Memory B cell (primary cell): ENCODE data around the gene EXOSC9.
A peak's percentile ranks its signal among the peaks of the same experiment; 100 is the strongest.

Source experiments
- ATAC-seq: fragments of 150-1000 bp; cut with Tn5 transposase; 2 replicates; pipeline ENCODE4 v1.10.0; 2021; ENCODE audit warnings: low read depth, mild to moderate bottlenecking, moderate library complexity
- DNase-seq, 2 donors: peaks; one replicate each; pipeline ENCODE4 v3.0.0; 2022; ENCODE audit warnings: low spot score in 2 of 2
- H3K27ac Mint-ChIP-seq: one replicate; pipeline ENCODE4 v1.8.0; 2022; ENCODE audit warnings: mild to moderate bottlenecking, moderate library complexity, mixed read lengths
- H3K27me3 Mint-ChIP-seq: one replicate; pipeline ENCODE4 v1.8.0; 2022; ENCODE audit warnings: mixed read lengths
- H3K36me3 Mint-ChIP-seq: one replicate; pipeline ENCODE4 v1.8.0; 2022; ENCODE audit warnings: mild to moderate bottlenecking, mixed read lengths
- H3K4me1 Mint-ChIP-seq: one replicate; pipeline ENCODE4 v1.8.0; 2022; ENCODE audit warnings: mixed read lengths
- H3K4me3 Mint-ChIP-seq: one replicate; pipeline ENCODE4 v1.8.0; 2022; ENCODE audit warnings: mild to moderate bottlenecking, moderate library complexity, mixed read lengths
- H3K9me3 Mint-ChIP-seq: one replicate; pipeline ENCODE4 v1.8.0; 2022; ENCODE audit warnings: mixed read lengths

The EXOSC9 gene

DNA sequence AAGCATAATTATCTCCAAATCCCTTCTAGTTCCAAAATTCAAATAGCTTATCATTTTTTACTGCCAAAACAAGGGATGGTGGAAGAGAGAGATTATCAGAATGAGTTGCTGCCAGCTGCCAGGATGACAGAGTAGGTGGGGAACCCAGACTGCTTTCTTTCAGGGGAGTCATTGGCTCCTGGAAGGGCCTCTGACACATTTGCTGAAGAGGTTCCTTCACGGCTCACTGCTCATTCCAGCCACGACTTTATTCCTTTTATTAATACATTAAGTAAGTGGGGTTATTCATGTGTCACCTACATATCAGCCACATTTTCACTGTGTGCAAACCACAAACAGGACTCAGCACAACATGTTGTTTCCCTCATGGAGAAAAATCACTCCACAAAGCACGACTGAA is 23.5 kb upstream of the EXOSC9 start:
- ATAC-seq (no peak), DNase-seq (no peak)
- Mint-ChIP-seq H3K36me3 (no peaks in the 10 kb centered on the region), H3K27ac (no peak overlapping the region), H3K4me3 (no peak overlapping the region), H3K9me3 (no peaks in the 10 kb centered on the region), H3K4me1 (no peaks in the 10 kb centered on the region), H3K27me3 (peaks cover 8% of the 10 kb centered on the region)

DNA sequence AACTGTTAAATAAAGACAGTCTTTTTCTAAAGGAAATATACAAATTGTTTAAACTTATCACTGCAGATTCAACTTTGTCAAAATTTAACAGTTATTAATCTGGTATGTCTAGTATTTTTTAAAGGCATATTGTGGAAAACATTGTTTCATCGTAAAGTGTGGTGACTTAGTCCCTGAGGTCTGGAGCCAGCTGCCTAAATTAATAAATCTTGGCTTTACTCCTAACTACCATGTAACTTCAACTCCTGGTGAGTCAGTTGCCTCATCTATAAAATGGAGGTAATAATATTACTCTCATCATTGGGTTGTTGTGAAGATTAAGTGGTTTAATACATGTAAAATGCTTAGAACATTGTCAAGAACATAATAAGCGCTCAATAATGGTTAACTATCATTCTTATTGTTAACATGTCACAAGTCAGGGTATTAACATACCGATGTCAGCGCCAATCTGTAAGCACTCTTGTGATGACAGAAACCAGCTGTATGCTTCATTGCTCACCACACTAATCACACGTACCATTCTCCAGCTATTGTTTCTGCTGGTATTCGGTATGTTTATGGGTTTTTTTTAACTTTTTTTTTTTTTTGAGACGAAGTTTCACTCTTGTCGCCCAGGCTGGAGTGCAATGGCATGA is 22.0 kb upstream of the EXOSC9 start:
- Mint-ChIP-seq H3K36me3 (no peaks in the 10 kb centered on the region), H3K27ac (no peak overlapping the region), H3K27me3 (peaks cover 8% of the 10 kb centered on the region), H3K9me3 (no peaks in the 10 kb centered on the region), H3K4me3 (no peak overlapping the region), H3K4me1 (no peaks in the 10 kb centered on the region)
- ATAC-seq (no peak), DNase-seq (no peak)

DNA sequence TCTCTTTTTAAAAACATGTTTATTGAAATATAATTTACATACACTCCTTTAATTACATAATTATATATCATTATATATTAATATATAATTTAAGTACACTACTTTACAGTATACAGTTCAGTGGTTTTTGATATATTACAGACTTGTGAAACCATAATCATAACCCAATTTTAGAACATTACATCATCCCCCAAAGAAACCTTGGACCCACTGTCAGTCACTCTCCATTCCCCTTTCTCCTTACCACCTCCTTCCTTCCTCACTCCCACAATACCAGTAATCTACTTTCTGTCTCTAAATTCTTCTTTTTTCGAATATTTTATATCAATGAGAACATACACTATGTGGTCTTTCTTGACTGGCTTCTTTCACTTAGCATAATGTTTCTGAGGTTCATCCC is 17.9 kb upstream of the EXOSC9 start:
- H3K4me3 Mint-ChIP-seq, result no peak overlapping the region
- DNase-seq (no peak), ATAC-seq (no peak)
- no peaks in the 10 kb centered on the region for H3K36me3 Mint-ChIP-seq
- H3K27ac Mint-ChIP-seq, result no peak overlapping the region
- peaks cover 17% of the 10 kb centered on the region for H3K27me3 Mint-ChIP-seq
- no peaks in the 10 kb centered on the region for H3K4me1 Mint-ChIP-seq
- peaks cover 2% of the 10 kb centered on the region for H3K9me3 Mint-ChIP-seq

DNA sequence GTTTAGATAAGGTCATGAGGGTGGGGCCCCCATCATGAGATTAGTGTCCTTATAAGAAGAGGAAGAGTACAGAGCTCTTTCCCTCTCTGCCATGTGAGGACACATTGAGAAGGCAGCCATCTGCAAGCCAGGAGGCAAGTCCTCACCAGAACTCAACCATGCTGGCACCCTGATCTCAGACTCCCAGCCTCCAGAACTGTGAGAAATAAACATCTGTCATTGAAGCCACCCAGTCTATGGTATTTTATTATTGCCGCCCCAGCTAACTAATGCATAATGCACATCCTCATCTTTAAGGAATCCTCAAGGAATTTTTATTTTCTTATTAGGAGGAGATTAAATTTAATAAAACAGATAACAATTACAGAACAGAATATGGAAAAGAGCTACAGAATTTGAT is 16.7 kb upstream of the EXOSC9 start:
- Mint-ChIP-seq H3K4me1 (no peaks in the 10 kb centered on the region), H3K27me3 (peaks cover 22% of the 10 kb centered on the region), H3K27ac (no peak overlapping the region), H3K4me3 (no peak overlapping the region), H3K36me3 (no peaks in the 10 kb centered on the region), H3K9me3 (peaks cover 2% of the 10 kb centered on the region)
- DNase-seq (no peak), ATAC-seq (no peak)

DNA sequence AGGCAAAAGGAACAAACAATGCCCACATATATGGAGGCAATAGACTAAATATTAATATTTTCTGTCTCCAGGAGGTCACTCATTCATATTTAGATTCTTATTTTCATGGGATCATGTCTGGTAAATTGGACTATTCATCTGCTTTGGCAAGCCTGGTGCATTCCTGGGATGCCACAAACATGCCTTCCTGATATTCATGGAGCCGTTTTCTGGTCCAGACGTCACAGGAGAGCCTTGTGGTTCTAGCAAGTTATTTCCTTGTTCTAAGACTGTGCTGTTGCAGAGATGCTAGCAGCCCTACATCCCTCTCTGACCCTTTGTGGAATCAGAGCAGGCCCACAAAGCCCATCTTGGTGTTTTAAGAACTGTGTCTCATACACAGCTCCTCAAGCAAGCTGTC is 16.1 kb upstream of the EXOSC9 start:
- DNase-seq, result no peak
- no peak overlapping the region for H3K27ac Mint-ChIP-seq
- no peaks in the 10 kb centered on the region for H3K4me1 Mint-ChIP-seq
- peaks cover 2% of the 10 kb centered on the region for H3K9me3 Mint-ChIP-seq
- H3K36me3 Mint-ChIP-seq, result no peaks in the 10 kb centered on the region
- no peak overlapping the region for H3K4me3 Mint-ChIP-seq
- no peak for ATAC-seq
- peaks cover 21% of the 10 kb centered on the region for H3K27me3 Mint-ChIP-seq

DNA sequence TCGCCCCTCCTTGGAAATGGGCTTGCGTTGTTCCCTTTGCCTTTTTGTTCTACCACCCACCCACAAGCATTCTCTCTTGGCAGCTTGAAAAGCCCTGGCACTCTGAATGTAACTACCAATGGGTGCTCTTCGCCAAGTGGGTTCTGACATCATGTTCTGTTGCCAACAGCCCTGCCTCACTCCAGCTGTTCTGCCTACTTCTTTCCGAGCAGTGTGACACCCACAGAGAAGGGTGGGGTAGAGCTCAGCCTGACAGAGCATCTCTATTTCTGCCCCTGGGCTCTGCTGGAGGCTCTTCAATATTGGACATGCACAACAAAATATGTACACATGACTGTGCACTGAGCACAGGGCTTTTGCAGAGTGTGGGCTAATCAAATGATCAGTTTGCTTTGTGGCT is 15.6 kb upstream of the EXOSC9 start:
- H3K9me3 Mint-ChIP-seq, result peaks cover 2% of the 10 kb centered on the region
- H3K4me1 Mint-ChIP-seq, result no peaks in the 10 kb centered on the region
- H3K27ac Mint-ChIP-seq, result no peak overlapping the region
- no peaks in the 10 kb centered on the region for H3K36me3 Mint-ChIP-seq
- H3K4me3 Mint-ChIP-seq, result no peak overlapping the region
- H3K27me3 Mint-ChIP-seq, result peaks cover 21% of the 10 kb centered on the region
- ATAC-seq, result no peak
- DNase-seq, result no peak

DNA sequence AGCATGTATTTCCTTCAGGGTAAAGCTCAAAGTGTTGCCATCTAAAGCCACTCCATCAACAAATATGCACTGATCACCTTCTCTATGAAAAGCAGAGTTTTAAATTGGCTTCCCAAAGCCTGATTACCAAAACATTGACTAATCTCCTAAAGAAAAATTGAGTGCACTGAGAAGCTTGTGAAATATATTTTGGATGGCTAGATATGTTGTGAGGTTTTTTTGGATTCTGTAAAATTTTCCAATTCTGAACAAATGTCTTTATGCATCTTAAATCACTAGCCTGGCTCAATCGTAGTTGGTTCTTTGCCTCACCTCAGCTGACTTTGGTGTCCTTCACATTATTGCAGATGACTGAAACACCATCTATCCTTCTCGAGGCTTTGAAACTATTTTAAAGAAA is 14.9 kb upstream of the EXOSC9 start:
- Mint-ChIP-seq H3K36me3 (no peaks in the 10 kb centered on the region), H3K27me3 (peaks cover 22% of the 10 kb centered on the region), H3K4me3 (no peak overlapping the region), H3K4me1 (no peaks in the 10 kb centered on the region), H3K9me3 (peaks cover 2% of the 10 kb centered on the region), H3K27ac (no peak overlapping the region)
- no peak for DNase-seq
- no peak for ATAC-seq

DNA sequence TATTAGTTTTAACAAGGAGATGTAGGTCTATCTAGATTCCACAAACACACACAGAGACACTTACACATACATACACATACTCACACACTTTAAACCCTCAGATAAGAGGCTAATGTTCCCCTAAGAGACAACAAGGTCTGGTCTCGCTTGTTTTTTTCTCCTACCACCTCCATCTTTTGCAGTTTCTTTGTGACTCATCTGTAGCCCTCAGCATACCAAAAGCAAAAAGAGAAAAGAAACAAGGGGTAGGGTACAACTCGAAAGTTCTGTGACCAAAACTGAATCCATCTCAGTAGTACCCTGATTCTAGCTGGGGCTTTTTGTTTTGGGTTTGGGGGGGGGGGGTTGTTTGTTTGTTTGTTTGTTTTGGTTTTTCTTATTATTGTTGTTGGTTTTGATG is 12.2 kb upstream of the EXOSC9 start:
- ATAC-seq, result no peak
- no peaks in the 10 kb centered on the region for H3K4me1 Mint-ChIP-seq

DNA sequence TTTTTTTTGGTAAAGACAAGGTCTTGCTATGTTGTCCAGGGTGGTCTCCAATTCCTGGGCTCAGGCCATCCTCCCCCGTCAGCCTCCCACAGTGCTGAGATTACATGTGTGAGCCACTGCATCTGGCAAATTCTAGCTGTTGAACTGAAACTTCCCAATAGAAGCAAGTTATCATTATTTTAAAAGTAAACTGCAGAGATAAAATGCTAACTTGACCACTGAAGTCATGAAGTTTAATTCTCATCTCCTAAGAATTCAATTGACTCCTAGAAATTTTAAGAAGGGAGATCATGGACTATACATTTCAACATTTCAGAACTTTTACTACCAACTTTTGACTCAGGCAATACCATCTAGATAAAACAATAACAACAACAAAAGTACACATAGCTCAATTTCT is 11.7 kb upstream of the EXOSC9 start:
- Mint-ChIP-seq H3K4me1 (no peaks in the 10 kb centered on the region), H3K27me3 (peaks cover 18% of the 10 kb centered on the region), H3K4me3 (no peak overlapping the region), H3K36me3 (no peaks in the 10 kb centered on the region), H3K27ac (no peak overlapping the region), H3K9me3 (peaks cover 2% of the 10 kb centered on the region)
- DNase-seq (no peak), ATAC-seq (no peak)

More for the DNA sequence above, 12.2 kb upstream of the EXOSC9 start:
- H3K9me3 Mint-ChIP-seq, result peaks cover 2% of the 10 kb centered on the region
- no peak overlapping the region for H3K27ac Mint-ChIP-seq
- no peak overlapping the region for H3K4me3 Mint-ChIP-seq
- H3K27me3 Mint-ChIP-seq, result peaks cover 18% of the 10 kb centered on the region
- no peaks in the 10 kb centered on the region for H3K36me3 Mint-ChIP-seq
- DNase-seq, result no peak

DNA sequence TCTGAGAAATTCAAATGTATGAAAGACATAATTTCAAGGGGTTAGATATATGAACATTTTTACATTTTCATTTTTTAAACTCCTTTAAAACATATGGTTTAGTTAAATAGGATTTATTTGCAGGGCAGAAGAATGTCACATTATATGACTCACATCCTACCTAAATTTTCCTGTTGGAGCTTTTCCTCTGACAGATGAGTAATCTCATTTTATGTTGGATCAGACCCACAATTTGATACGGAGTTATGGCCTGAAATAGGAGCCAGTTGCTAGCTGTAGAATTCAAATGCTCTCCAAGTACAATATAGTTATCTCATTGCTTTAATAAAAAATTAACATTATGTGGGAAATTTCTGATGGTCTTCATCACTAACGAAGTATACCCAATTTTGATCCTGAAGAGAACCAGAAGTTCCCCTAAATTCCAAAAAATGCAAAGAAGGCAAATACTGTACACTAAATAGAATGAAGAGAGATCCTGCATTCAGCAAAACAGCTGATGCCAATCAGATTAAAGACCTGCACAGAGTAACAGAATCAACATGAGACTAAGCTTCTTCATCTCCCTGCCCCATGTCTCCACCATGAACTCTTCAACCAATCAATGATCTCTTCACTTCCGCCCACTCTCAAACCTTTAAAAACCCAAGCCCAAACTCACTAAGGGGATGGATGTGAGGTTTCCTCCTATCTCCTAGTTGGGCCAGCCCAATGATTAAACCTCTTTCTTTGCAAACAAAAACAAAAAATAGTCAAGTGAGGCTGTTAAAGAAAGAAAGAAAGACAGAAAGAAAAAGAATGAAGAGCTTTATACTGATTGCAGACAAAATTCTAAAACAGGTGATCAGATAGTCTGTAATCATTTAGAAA is 10.9 kb upstream of the EXOSC9 start:
- H3K27me3 Mint-ChIP-seq, result peaks cover 19% of the 10 kb centered on the region
- DNase-seq, result no peak
- no peaks in the 10 kb centered on the region for H3K9me3 Mint-ChIP-seq
- no peaks in the 10 kb centered on the region for H3K36me3 Mint-ChIP-seq
- no peaks in the 10 kb centered on the region for H3K4me1 Mint-ChIP-seq
- no peak overlapping the region for H3K27ac Mint-ChIP-seq
- ATAC-seq, result no peak
- no peak overlapping the region for H3K4me3 Mint-ChIP-seq

DNA sequence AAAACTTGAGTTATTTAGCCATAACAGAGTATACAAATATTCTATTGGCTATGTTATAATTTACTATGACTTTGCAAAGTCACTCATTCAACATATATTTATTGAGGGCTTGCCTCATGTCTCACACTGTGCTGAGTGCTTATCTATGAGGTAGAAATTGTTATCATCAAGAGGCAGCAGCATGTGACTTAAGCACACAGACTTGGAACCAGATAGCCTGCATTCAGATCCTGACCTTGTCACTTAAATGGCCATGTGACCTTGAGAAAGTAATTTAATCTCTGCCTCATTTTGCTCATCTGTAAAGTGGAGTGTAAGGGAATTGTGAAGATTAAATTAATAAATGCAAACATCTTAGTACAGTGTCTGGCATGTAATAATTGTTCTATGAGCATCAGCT is 10.1 kb upstream of the EXOSC9 start:
- Mint-ChIP-seq H3K4me3 (no peak overlapping the region), H3K36me3 (no peaks in the 10 kb centered on the region), H3K27ac (no peak overlapping the region), H3K4me1 (peaks cover 3% of the 10 kb centered on the region), H3K9me3 (no peaks in the 10 kb centered on the region), H3K27me3 (peaks cover 17% of the 10 kb centered on the region)
- ATAC-seq (no peak), DNase-seq (no peak)

DNA sequence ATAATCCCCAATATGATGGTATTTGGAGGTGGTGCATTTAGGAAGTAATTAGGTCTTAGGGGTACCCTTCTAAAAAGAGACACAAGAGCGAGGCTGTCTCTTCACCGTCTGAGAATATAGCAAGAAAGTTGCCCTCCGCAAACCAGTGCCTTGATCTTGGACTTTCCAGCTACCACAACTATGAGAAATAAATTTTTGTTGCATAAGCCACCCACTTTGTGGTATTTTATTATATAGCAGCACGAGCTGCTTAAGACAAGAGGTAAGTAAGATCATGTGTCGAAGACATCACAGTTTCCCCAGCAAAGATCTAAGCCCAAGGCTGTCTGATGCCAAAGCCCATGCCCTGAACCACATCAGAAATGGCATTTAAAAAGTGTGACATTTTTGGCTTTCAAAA is 9.6 kb upstream of the EXOSC9 start:
- no peak overlapping the region for H3K27ac Mint-ChIP-seq
- no peaks in the 10 kb centered on the region for H3K9me3 Mint-ChIP-seq
- no peak overlapping the region for H3K4me3 Mint-ChIP-seq
- H3K4me1 Mint-ChIP-seq, result peaks cover 5% of the 10 kb centered on the region
- ATAC-seq (no peak), DNase-seq (no peak)
- peaks cover 17% of the 10 kb centered on the region for H3K27me3 Mint-ChIP-seq
- no peaks in the 10 kb centered on the region for H3K36me3 Mint-ChIP-seq

DNA sequence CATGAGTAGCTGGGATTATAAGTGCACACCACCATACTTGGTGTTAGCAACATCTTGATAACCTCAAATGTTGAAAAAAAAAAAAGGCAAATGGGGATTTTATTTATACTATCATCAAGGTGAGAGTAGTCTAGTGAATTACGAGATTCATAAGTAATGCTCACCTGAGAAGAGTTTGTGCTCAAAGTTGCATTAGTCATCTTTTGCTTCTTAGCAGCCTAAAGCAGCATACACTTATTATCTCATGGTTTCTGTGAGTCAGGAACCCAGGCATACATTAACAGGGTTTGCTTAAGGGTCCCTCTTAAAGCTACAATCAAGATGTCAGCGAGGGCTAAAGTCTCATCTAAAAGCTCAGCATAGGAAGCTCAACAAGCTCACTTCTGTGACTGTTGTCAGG is 8.2 kb upstream of the EXOSC9 start:
- H3K4me1 Mint-ChIP-seq, result peaks cover 5% of the 10 kb centered on the region
- peaks cover 13% of the 10 kb centered on the region for H3K27me3 Mint-ChIP-seq
- no peaks in the 10 kb centered on the region for H3K36me3 Mint-ChIP-seq
- DNase-seq (no peak), ATAC-seq (no peak)
- no peaks in the 10 kb centered on the region for H3K9me3 Mint-ChIP-seq
- no peak overlapping the region for H3K27ac Mint-ChIP-seq
- H3K4me3 Mint-ChIP-seq, result no peak overlapping the region

DNA sequence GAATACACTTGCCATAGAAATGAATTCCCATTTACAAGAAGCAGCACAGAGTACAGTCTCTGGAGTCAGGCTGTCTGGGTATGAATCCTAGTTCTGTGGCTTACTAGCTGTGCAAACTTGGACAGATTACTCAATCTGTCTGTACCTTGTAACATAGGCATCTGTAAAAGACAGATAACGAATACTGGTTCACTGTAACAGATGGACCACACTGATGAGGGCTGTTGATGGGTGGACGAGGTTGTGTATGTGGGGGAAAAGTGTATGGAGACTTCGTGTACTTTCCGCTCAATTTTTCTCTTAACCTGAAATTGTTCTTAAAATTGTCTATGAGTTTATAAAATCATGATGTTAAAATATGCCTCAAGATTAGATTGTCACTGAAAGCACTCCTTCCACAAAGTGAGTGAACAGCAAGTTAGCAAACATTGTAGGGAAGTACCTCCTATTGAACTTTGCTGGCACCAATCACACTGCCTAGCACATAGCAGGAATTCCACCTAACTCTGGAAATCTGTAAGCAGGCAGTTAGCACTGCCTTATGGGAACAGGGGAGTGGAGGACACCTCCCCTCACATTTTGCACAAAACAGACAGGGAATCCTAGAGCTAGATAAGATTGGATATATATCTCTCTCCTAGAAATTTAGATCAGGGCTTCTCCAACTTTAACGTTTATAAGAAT is 6.5 kb upstream of the EXOSC9 start:
- peak overlapping the region; percentile 53 for H3K27ac Mint-ChIP-seq

More for the DNA sequence above, 6.5 kb upstream of the EXOSC9 start:
- Mint-ChIP-seq H3K9me3 (no peaks in the 10 kb centered on the region), H3K36me3 (no peaks in the 10 kb centered on the region), H3K4me1 (peaks cover 8% of the 10 kb centered on the region), H3K4me3 (no peak overlapping the region), H3K27me3 (peaks cover 5% of the 10 kb centered on the region)
- DNase-seq (no peak), ATAC-seq (no peak)
